Measurements from ENCODE around the gene HOXA4. TPM values are rescaled to one million over a fixed set of nuclear protein-coding genes. Genes with fewer than 3 reads are reported as not detected.

HOXA4 gene
- total RNA-seq, 2 experiments from 2014 or later: 0.15 TPM; not detected in 1

DNA sequence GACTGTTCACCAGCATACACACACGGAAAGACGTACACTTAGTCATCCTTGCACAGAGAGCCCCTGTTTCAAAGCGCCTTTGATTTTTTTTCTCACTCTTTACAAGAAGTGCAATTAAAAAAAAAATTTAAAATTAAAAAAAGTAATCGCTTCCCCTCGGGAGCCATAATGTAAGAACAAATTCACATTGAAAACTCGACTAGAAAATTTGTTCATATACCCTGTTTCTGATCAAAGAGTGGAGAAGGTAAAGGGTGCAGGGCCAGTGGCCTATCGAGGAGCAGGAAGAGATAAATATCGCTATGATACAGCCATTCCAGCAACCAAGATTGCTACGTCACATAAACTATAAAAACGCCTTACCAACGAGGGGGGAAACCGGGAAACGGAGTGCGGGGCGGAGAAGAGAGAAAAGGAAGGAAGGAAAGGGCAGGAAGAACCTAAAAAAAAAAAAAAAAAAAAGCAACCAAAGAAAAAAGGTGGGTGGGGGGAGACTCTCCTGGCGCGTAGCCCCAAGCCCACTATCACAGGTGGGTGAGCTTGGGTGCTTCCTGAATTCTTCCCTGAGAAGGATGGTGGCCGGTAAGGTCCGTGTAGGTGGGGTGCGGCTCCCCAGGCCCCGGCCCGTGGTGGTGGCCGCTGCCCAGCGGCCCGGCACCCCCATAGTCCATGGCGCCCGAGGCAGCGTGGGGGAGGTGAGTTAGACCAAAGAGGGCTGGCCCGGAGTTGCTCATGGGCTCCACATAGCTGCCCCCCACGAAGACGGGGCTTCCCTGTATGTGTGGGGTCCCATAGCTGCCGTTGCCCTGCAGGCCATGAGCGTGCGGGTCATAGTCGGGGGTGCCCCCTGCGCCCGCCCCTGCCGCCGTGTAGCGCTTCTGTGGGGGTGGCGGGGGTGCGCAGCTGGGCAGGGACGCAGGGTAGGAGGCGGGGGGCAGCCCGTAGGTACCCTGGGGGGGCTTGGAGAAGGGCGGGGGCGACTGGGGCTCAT is 22.9 kb downstream of the HOXA4 start:
- H3K4me3 Mint-ChIP-seq: no peak overlapping the region
- CTCF ChIA-PET: interaction anchor here (0.6 kb wide), 1 partner anchor 738 kb away, joined by 3 read pairs; no protein-coding TSS in a partner anchor
- no peak for DNase-seq

DNA sequence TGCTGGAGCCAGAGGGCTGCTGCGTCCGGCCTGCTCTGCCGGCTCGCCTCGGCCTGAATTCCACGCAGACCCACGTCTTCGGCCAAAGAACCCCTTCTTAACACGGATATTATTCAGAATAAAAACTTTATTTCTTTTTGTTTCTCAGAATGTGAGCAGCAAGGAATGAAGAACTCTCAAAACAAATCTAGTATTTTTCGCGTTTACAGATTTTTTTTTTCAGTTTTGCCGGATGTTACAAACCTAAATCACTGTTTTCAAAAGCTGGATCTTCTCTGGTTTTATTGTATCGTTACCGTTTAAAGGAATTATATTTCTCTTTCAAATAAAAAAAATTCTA is 23.7 kb downstream of the HOXA4 start:
- peaks cover 6% of the 10 kb centered on the region for H3K4me1 Mint-ChIP-seq
- H3K27me3 Mint-ChIP-seq: peaks cover 29% of the 10 kb centered on the region
- CTCF ChIA-PET: no interaction called here
- H3K27ac Mint-ChIP-seq: no peak overlapping the region
- POLR2A ChIA-PET: no interaction called here
- no peak for DNase-seq
- H3K4me3 Mint-ChIP-seq: no peak overlapping the region
- H3K9me3 Mint-ChIP-seq: no peaks in the 10 kb centered on the region
- H3K36me3 Mint-ChIP-seq (ENCODE audit: low read depth): no peaks in the 10 kb centered on the region

More for the DNA sequence above, 22.9 kb downstream of the HOXA4 start:
- peaks cover 3% of the 10 kb centered on the region for H3K4me1 Mint-ChIP-seq
- no peak overlapping the region for H3K27ac Mint-ChIP-seq
- no peaks in the 10 kb centered on the region for H3K36me3 Mint-ChIP-seq (ENCODE audit: low read depth)
- POLR2A ChIA-PET: no interaction called here
- no peaks in the 10 kb centered on the region for H3K9me3 Mint-ChIP-seq
- H3K27me3 Mint-ChIP-seq: peaks cover 22% of the 10 kb centered on the region

DNA sequence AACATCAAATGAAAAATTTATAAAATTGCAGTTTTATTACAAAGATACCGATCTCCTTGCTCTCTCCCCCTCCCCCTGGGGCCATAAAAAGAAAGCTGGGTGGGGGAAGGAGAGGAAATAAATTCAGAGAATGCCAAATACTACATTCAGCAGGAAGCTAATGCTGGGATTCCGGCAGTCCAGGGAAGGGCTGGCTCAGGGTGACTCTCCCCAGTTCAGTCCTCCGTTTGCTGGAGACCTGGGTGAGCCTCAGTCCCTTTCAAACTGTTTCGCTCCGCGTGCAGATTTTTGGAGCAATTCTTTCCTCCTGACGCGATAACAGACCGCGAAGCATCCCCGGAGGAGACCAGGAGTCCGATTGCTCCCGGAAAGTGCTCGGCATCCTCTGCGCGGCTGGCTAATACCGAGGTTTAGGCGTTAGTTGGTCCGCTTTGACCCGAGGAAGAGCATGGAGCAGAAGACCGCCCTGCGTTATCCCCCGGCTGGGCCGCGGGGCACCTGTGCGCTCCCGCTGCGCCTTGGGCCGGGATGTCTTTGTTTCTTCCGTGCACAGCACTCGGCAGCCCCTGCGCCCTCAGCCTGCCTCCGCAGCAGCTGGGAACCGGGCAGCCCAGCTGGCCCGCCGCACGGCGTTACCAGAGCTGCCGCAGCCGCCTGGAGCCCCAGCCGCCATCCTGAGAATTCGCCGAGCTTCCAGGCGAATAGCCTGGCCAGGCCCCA is 24.2 kb downstream of the HOXA4 start:
- peaks cover 6% of the 10 kb centered on the region for H3K4me1 Mint-ChIP-seq
- DNase-seq: no peak
- H3K27me3 Mint-ChIP-seq: peaks cover 34% of the 10 kb centered on the region
- no peak overlapping the region for H3K4me3 Mint-ChIP-seq
- ChIA-PET CTCF (interaction anchor here (1.4 kb wide), 1 partner anchor 10 kb away, joined by 3 read pairs; the partner anchor contains the start of gene HOXA1), POLR2A (no interaction called here)
- no peaks in the 10 kb centered on the region for H3K9me3 Mint-ChIP-seq
- no peak overlapping the region for H3K27ac Mint-ChIP-seq
- H3K36me3 Mint-ChIP-seq (ENCODE audit: low read depth): peaks cover 3% of the 10 kb centered on the region

DNA sequence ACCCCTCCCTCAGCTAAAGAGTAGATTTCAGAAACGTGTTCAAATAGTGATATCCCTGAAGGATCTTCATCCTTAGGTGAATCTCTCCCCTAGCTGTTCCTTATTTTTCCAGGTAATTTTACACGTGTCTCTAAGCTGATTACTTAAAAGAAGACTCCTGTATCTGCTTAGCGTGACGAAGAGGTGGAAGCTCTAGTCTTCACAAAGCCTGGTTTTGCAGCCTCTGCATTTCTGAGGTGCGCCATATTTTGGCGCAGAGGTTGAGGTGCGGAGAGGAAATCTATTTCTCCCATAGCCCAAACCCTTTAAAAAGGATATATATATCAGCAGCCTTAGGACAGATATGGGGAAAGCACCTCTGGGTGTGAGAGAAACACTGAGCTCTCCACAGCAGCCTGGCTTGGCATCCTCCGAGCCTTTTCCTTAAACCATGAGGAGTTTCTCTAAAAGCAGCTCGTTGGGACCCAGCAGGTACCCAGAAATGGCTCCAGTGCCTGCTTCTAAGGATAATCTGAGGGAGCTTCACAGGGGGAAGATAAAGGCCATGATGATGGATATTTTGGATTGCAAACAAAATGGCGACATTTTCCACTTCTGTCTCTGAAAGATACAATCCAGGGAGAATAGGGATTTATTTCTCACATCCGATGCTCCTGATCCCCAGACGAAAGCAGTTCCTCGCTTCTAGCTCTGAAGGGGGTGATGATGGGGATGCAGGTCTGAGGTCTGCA is 25.1 kb downstream of the HOXA4 start:
- H3K4me1 Mint-ChIP-seq: peaks cover 6% of the 10 kb centered on the region
- POLR2A ChIA-PET: interaction anchor here (0.8 kb wide), 1 partner anchor 12 kb away, joined by 3 read pairs; no protein-coding TSS in a partner anchor
- H3K4me3 Mint-ChIP-seq: no peak overlapping the region
- peaks cover 5% of the 10 kb centered on the region for H3K36me3 Mint-ChIP-seq (ENCODE audit: low read depth)
- CTCF ChIA-PET: interaction anchor here (1.4 kb wide), 1 partner anchor 9 kb away, joined by 3 read pairs; the partner anchor contains the start of gene HOXA1
- peaks cover 42% of the 10 kb centered on the region for H3K27me3 Mint-ChIP-seq
- no peaks in the 10 kb centered on the region for H3K9me3 Mint-ChIP-seq
- no peak for DNase-seq
- no peak overlapping the region for H3K27ac Mint-ChIP-seq

DNA sequence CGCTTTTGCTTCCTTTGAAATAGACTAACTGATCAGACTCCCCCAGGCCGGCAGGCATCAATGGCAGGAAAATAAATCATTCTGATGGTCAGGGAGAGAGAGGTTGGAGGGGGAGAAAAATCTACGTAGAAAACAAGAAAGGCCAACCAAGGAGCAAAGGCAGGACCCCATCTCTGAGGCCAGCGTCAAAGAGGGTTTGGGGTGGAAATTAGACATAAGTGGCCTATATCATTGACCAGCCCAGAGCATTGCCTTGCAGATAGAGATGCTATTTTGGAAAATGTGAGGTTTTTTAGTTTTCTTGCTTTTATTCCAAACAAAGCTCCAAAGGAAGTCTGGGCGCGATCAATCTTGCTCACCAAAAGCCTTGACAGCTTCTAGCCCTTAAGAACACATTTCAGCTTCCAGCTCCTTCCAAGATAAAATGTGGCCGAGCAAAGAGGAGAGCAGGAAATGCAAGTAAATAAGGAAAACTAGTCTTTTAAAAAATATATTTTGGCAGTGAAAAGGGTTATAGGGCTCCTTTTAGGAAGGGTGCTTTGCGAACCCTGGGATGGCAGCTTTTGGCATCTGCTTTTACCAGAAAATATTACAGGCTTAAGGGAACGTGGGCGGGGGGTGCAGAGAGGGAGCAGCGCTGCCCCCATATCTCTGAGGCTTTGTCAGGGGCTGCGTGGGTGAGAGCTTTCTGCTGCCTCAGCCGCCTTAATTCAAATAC is 26.1 kb downstream of the HOXA4 start:
- H3K36me3 Mint-ChIP-seq (ENCODE audit: low read depth): peaks cover 8% of the 10 kb centered on the region
- H3K4me1 Mint-ChIP-seq: peaks cover 6% of the 10 kb centered on the region
- H3K27me3 Mint-ChIP-seq: peaks cover 49% of the 10 kb centered on the region
- CTCF ChIA-PET: interaction anchor here (1.4 kb wide), 1 partner anchor 8 kb away, joined by 3 read pairs; the partner anchor contains the start of gene HOXA1
- no peak overlapping the region for H3K4me3 Mint-ChIP-seq
- no peak overlapping the region for H3K27ac Mint-ChIP-seq
- no peaks in the 10 kb centered on the region for H3K9me3 Mint-ChIP-seq
- DNase-seq: no peak
- POLR2A ChIA-PET: no interaction called here

DNA sequence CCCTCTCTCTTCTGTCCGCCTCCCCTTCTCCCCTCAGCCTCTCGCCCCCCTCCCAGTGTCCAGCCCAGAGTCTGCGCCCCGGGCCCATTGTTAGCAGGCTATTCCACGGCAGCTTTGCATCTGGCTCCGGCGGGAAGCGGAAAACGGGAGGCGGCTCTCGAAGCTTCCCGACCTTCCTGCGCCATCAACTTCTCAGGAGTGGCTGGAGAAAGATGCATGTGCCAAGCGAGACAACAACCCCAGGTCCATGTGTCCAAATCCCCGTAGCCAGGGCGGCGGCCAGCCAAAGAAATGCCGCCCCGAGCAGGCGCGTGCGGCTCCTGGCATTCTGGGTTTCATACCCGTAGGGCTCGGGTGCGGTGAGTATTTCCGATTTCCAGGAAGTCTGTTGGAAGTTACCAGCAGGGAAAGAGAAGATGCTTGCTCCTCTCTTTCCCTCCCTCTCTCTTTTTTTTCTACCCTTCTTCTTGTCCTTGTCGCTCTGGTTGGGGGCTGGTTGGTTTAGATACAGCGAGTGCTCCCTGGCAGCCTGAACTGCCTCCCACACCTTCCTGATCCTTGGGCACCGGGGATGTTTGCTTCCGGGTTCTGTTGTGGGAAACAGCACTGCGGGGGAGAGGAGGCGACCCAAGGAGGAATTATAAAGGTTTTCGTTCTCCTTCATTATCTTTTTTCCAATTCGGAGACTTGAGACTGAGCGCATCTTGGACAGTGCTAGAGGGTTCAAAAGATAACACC is 26.9 kb downstream of the HOXA4 start:
- H3K27me3 Mint-ChIP-seq: peaks cover 57% of the 10 kb centered on the region
- ChIA-PET POLR2A (no interaction called here), CTCF (no interaction called here)
- peaks cover 8% of the 10 kb centered on the region for H3K36me3 Mint-ChIP-seq (ENCODE audit: low read depth)
- no peak for DNase-seq
- H3K4me3 Mint-ChIP-seq: no peak overlapping the region
- no peaks in the 10 kb centered on the region for H3K9me3 Mint-ChIP-seq
- peaks cover 6% of the 10 kb centered on the region for H3K4me1 Mint-ChIP-seq
- no peak overlapping the region for H3K27ac Mint-ChIP-seq

DNA sequence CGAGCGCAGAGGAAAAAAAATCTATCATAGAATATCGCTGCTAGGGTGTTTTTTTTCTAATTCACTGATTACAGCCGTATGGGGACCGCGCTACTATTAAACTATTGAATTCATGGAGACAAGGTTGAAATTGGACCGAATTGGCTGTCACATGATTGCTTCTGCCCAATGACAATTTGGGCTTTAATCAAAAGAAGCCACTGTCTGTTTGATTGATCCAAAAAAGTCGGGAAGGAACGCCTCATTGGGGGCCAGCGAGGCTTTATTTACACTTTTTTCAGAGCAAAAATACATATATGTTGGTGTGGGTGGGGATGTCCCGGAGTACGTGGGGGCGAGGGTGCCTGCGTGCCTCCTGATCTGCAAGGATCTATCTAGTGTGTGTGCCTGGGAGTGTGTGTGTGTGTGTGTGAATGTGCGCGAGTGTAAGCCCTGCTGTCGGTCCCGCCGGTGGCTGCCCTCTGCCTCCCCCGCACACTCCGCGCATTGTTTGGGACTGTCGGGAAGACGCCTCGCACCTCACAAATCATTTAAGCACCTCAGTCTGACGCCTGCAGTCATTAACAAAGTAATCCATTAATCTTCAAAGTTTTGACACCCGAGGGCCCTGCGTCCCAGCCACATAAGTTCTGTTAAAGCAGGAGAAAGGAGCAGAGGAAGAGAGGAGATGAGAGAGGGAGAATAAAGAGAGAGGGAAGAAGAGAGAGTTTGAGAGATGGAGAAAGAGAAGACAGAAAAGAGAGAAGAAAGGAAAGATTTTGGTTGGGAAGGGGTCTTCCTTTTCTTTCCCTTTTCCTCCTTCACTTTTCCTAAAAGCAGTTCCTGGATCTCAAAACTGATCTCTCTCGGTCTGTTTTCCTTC is 27.7 kb downstream of the HOXA4 start, which contains the start of gene HOXA2:
HOXA2 (minus strand) TSS at position 103 of the 862 bp plus-strand sequence. CDS start 183 bp downstream, outside the sequence.
- DNase-seq: no peak
- peaks cover 64% of the 10 kb centered on the region for H3K27me3 Mint-ChIP-seq
- H3K36me3 Mint-ChIP-seq (ENCODE audit: low read depth): peaks cover 8% of the 10 kb centered on the region
- H3K27ac Mint-ChIP-seq: no peak within 1 kb of the TSS
- CTCF ChIA-PET: no interaction called here
- no peaks in the 10 kb centered on the region for H3K9me3 Mint-ChIP-seq
- peaks cover 6% of the 10 kb centered on the region for H3K4me1 Mint-ChIP-seq
- H3K4me3 Mint-ChIP-seq: no peak within 1 kb of the TSS
- POLR2A ChIA-PET: no interaction called here

DNA sequence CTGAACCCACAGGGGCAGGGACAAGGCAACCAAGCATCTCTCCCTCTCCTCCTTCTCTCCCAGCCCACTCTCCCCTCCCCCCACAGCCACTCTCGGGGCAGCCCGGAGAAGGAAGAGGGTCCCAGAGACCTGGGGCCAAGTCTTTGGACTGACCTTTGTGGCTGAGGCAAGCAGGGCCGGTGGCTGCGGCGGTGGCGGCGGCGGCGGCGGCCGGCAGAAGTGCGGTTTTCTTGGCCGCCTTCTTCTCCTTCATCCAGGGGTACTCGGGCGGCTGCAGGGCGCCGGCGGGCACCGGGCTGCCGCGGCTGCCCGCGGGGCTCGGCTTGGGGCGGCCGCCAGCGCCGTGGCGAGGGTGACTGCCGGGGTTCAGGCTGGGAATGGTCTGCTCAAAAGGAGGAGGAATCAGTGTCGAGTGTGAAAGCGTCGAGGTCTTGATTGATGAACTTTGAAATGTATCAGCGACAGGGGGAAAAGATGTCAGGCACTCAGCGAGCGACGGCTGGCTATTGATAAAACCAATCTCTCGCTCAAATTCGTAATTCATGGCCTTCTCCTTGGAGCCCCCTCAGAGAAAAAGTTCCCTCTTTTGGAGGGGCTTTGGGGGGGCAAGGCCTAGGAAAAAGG is 28.5 kb downstream of the HOXA4 start:
- POLR2A ChIA-PET: no interaction called here
- Mint-ChIP-seq H3K27me3 (peaks cover 72% of the 10 kb centered on the region), H3K36me3 (ENCODE audit: low read depth) (peaks cover 8% of the 10 kb centered on the region), H3K27ac (no peak overlapping the region), H3K4me1 (peaks cover 14% of the 10 kb centered on the region), H3K4me3 (no peak overlapping the region), H3K9me3 (no peaks in the 10 kb centered on the region)
- CTCF ChIA-PET: no interaction called here
- DNase-seq: no peak

DNA sequence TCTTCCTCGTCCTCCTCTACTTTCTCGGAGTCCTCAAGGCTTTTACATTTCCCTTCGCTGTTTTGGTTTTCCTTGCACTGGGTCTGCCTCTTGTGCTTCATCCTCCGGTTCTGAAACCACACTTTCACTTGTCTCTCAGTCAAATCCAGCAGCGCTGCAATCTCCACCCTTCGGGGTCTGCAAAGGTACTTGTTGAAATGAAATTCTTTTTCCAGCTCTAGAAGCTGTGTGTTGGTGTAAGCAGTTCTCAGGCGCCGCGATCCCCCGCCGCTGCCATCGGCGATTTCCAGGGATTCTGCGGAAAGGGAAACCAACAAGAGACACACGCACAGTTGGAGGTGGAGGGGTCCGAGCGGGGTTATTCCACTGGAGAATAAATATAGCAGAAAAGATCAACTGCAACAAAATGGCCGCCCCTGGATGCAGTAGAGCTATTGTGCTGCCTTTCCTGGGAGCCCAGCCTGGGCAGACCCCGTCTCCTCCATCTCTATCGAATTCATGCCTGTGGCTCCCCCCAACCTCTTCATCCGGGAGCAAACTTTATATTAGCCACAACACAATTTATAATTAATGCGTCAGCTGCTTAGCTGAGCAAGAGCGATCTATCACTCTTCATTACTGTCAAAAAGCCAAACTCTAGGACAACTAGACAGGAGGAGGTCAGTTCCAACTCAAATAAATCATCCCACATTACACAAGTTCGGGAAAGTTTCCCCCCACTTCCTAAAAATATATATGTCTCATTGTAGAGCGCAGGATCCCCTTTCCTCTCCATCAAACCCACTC is 29.2 kb downstream of the HOXA4 start:
- H3K36me3 Mint-ChIP-seq (ENCODE audit: low read depth): peaks cover 8% of the 10 kb centered on the region
- H3K27ac Mint-ChIP-seq: no peak overlapping the region
- no peak for DNase-seq
- H3K27me3 Mint-ChIP-seq: peaks cover 72% of the 10 kb centered on the region
- ChIA-PET CTCF (no interaction called here), POLR2A (no interaction called here)
- H3K4me3 Mint-ChIP-seq: no peak overlapping the region
- H3K4me1 Mint-ChIP-seq: peaks cover 15% of the 10 kb centered on the region
- H3K9me3 Mint-ChIP-seq: no peaks in the 10 kb centered on the region

DNA sequence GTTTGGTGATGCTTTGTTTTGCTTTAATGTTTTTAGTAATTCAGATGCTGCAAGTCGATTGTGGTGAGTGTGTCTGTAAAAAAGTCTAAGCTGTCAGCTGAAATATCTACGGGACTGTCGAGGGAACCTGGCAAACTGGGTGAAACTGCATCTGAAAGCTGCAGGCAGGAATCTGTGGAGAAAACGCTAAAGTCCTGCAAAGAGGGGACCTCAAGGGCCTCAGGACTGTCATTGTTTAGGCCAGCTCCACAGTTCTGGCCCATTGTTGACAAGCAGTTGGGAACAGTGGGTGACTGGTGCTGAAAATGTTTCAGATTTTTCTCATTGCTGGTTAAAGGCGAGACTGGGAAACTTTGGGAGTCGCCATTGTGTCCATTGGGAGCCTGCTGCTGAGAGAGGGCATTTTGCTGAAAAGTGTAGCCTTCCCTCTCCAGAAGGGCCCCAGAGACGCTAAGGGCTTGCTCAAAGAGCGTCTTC is 29.8 kb downstream of the HOXA4 start:
- H3K4me3 Mint-ChIP-seq: no peak overlapping the region
- no peaks in the 10 kb centered on the region for H3K9me3 Mint-ChIP-seq
- no peak for DNase-seq
- H3K27ac Mint-ChIP-seq: no peak overlapping the region
- ChIA-PET POLR2A (no interaction called here), CTCF (no interaction called here)
- peaks cover 16% of the 10 kb centered on the region for H3K4me1 Mint-ChIP-seq
- peaks cover 8% of the 10 kb centered on the region for H3K36me3 Mint-ChIP-seq (ENCODE audit: low read depth)
- peaks cover 73% of the 10 kb centered on the region for H3K27me3 Mint-ChIP-seq

Data from activated CD4-positive, alpha-beta memory T cell treated with anti-CD3 and anti-CD28 coated beads, Interleukin-2, amount 10 ng/mL, durations not matched to agents 7 days and 5 days (primary cell).